Tibial nerve (tissue), 4 donors: ENCODE results near the gene GPRC5B.

ENCODE experiments used
- CTCF ChIP-seq, 5 experiments: fragments of 200-600 bp in 3 of 5; fragments of 450-650 bp in 2 of 5; sonication (generic) in 3 of 5; IDR thresholded peaks; one replicate each; pipeline ENCODE4 v1.5.1; 2016 to 2019; ENCODE audit warnings: antibody characterized with exemption in 5 of 5, mild to moderate bottlenecking in 3 of 5, moderate library complexity in 2 of 5
- EP300 ChIP-seq, 2 donors: sonication (generic); formaldehyde crosslinking; IDR thresholded peaks; one replicate each; pipeline ENCODE4 v1.6.1; 2017; ENCODE audit warnings: antibody characterized with exemption in 2 of 2, mild to moderate bottlenecking in 1 of 2

- no peak for TF ChIP-seq EP300 (IDR thresholded peaks at IDR 0.05)
- no peak for TF ChIP-seq CTCF (IDR thresholded peaks at IDR 0.05)
Observed at GRCh38 chr16:19894586-19894985, 9.9 kb upstream of the GPRC5B start.
